Stomach smooth muscle (tissue), 2 donors: Measurements from ENCODE around the gene WIZ.

Experiments
- H3K27ac ChIP-seq: one replicate; pipeline ENCODE4 v1.7.0; 2013; ENCODE audit warnings: mild to moderate bottlenecking, low read length, inconsistent platforms
- H3K27me3 ChIP-seq, 2 donors: one replicate each; pipeline ENCODE4 v1.7.0; 2013; ENCODE audit warnings: low read length in 2 of 2; ENCODE audit not compliant: insufficient read depth in 2 of 2, control insufficient read depth in 1 of 2
- H3K36me3 ChIP-seq, 2 donors: one replicate each; pipeline ENCODE4 v1.7.0; 2013; ENCODE audit warnings: low read length in 2 of 2; ENCODE audit not compliant: control insufficient read depth in 2 of 2, insufficient read depth in 2 of 2
- H3K4me1 ChIP-seq: one replicate; pipeline ENCODE4 v1.7.0; 2013; ENCODE audit warnings: low read length; ENCODE audit not compliant: control insufficient read depth, insufficient read depth
- H3K4me3 ChIP-seq, 2 donors: one replicate each; pipeline ENCODE4 v1.7.0; 2013; ENCODE audit warnings: low read length in 2 of 2
- H3K9ac ChIP-seq, 2 donors: one replicate each; pipeline ENCODE4 v1.7.0; 2013; ENCODE audit warnings: low read length in 2 of 2, mild to moderate bottlenecking in 1 of 2
- H3K9me3 ChIP-seq, 2 donors: one replicate each; pipeline ENCODE4 v1.7.0; 2013; ENCODE audit warnings: low read length in 2 of 2; ENCODE audit not compliant: control insufficient read depth in 2 of 2
- donor health status: healthy.
- donor health status: Pancreatic carcinoma.

Gene WIZ

DNA sequence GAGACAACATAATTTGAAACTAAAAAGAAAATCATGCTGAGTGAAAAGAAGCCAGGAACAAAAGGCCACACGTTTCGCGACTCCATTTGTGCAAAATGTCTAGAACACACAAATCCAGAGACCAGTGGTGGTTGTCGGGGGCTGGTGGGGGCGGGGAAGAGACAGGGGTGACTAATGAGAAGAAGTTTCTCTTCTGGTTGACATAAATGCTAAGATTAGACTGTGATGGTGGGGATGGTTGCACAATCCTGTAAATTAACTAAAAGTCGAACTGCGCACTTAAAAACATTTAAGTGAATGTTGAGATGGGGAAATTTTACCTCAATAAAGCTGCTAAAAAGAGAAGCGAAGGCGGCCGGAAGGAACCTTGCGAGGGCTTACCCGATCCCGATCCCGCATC, 77.3 kb downstream of the WIZ start:
- H3K27ac ChIP-seq, result no peak overlapping the region
- H3K9me3 ChIP-seq, result no peaks in the 10 kb centered on the region
- no peaks in the 10 kb centered on the region for H3K27me3 ChIP-seq
- peaks cover 34% of the 10 kb centered on the region for H3K4me1 ChIP-seq
- no peak overlapping the region for H3K9ac ChIP-seq
- H3K4me3 ChIP-seq, result no peak overlapping the region
- H3K36me3 ChIP-seq, result peaks cover 49 to 51% of the 10 kb centered on the region in 2 donors

DNA sequence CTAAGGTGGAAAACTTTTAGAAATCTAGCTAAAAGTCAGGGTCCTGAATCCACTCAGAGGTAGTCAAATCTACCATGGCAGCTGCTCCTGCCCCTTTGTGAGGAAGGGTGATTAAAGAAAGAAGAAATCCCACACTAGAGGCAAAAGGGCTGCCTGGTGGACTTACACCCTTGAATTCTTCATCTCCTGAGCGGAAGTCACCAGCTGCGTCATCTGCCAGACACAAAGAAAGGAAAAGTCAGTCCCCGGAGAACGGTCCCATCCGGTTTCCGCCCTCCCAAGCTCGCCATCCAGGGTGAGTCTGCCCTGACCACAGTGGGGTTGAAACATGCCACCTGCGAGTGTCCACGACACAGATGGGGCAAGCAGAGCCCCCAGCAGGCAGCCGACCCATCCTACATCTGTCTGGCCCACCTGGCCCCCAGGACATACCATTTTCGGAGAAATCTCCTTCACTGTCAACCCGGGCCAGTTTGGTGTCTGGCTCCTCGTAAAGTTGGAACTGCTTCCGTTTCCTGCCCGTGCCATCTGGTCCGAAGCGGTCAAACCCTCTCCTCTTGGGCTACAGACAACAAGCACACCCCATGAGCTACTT, 77.9 kb downstream of the WIZ start:
- peaks cover 51 to 54% of the 10 kb centered on the region in 2 donors for H3K36me3 ChIP-seq

DNA sequence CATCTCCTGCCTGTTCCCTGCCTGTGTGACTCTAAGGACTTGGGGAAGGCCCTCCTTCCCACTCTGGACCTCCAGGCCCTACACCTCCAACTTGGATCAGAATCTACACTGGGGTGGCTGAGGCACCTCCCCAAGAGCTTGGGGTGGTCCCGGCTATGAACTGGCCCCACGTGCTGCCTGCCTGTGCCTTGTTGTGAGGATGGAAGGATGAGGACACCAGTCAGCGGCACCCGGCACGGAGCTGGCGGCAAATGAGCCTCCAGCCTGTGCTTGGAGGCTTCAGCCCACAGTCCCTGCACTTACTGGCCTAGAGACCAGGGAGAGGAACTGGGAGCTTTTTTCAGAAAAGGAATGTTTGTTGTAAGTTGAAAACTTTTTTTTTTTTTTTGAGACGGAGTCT, 78.6 kb downstream of the WIZ start:
- H3K27ac ChIP-seq, result no peak overlapping the region

More for the DNA sequence above, 77.9 kb downstream of the WIZ start:
- Histone ChIP-seq H3K27ac (no peak overlapping the region), H3K9ac (no peak overlapping the region), H3K4me3 (no peak overlapping the region), H3K9me3 (no peaks in the 10 kb centered on the region), H3K27me3 (no peaks in the 10 kb centered on the region), H3K4me1 (peaks cover 28% of the 10 kb centered on the region)

More for the DNA sequence above, 78.6 kb downstream of the WIZ start:
- H3K4me3 ChIP-seq, result no peak overlapping the region
- peaks cover 51 to 54% of the 10 kb centered on the region in 2 donors for H3K36me3 ChIP-seq
- no peaks in the 10 kb centered on the region for H3K9me3 ChIP-seq
- no peak overlapping the region for H3K9ac ChIP-seq
- H3K27me3 ChIP-seq, result no peaks in the 10 kb centered on the region
- H3K4me1 ChIP-seq, result peaks cover 25% of the 10 kb centered on the region
